ENCODE measurements around the gene JMY.

JMY gene

DNA sequence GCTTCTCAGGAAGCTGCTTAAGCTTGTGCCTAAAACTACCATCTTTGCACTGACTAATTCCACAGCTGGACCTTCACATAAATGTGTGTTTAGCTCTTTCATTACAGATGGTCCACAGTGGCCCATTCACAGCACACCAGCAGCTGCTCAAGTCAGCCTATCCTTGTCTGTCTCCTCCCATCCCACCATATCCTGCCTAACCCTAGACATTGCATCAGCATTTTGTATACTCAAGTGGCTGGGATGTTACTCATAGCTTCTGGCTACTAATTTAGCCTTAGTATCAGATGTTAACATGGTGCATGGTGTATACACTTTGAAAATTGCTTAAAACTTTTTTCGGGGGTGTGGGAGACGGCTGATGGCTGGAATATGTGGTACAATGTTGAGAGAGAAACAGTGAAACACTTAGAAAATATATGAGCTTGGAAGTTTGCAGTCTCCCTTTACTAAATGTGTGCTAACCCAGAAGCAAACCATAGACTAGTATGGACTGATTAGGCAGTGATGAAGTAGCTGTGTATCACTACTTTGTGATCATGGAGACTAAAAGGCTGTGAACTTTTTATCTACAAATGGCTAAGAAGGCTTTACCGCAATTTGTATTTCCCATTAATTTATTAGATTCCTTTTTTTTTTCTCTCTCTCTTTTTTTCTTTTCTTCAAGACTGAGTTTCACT is 83.1 kb downstream of the JMY start:
- TF ChIP-seq, protein P1, sequence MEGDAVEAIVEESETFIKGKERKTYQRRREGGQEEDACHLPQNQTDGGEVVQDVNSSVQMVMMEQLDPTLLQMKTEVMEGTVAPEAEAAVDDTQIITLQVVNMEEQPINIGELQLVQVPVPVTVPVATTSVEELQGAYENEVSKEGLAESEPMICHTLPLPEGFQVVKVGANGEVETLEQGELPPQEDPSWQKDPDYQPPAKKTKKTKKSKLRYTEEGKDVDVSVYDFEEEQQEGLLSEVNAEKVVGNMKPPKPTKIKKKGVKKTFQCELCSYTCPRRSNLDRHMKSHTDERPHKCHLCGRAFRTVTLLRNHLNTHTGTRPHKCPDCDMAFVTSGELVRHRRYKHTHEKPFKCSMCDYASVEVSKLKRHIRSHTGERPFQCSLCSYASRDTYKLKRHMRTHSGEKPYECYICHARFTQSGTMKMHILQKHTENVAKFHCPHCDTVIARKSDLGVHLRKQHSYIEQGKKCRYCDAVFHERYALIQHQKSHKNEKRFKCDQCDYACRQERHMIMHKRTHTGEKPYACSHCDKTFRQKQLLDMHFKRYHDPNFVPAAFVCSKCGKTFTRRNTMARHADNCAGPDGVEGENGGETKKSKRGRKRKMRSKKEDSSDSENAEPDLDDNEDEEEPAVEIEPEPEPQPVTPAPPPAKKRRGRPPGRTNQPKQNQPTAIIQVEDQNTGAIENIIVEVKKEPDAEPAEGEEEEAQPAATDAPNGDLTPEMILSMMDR (IDR thresholded peaks at IDR 0.05; ENCODE audit: insufficient read depth, low read length, missing control alignments): no peak
- CTCF ChIA-PET: interaction anchor here (1.3 to 1.5 kb wide), 2 partner anchors 185 to 765 kb away, joined by 3 to 4 read pairs; no protein-coding TSS in a partner anchor
- H3K4me3 ChIP-seq (ENCODE audit: low read depth, low read length): no peak overlapping the region
- POLR2A ChIA-PET: no interaction called here
- DNase-seq (ENCODE audit: low read depth, low spot score): peak; percentile 73

DNA sequence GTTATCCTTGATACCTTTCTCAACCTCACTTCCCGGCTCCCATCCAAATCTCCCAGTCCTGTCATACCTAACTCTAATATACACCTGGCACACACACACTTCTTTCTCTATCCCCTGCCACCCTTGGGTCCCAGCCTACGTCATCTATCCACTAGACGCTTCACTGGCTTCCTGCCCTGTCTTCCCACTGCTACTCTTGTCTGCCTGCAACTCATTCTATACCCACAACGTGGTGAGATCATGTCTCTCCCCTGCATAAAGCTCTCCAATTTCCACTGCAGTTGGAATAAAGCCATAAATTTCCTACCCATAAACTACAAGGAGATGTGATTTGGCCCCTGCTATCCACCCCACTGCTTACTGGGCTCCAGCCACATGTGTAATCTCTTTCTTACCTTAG is 93.5 kb downstream of the JMY start:
- no peak overlapping the region for H3K4me3 ChIP-seq (ENCODE audit: low read depth, low read length)
- no peak for DNase-seq (ENCODE audit: low read depth, low spot score)
- ChIA-PET CTCF (no interaction called here), POLR2A (no interaction called here)
- TF ChIP-seq, protein P1 (IDR thresholded peaks at IDR 0.05; ENCODE audit: insufficient read depth, low read length, missing control alignments): no peak

DNA sequence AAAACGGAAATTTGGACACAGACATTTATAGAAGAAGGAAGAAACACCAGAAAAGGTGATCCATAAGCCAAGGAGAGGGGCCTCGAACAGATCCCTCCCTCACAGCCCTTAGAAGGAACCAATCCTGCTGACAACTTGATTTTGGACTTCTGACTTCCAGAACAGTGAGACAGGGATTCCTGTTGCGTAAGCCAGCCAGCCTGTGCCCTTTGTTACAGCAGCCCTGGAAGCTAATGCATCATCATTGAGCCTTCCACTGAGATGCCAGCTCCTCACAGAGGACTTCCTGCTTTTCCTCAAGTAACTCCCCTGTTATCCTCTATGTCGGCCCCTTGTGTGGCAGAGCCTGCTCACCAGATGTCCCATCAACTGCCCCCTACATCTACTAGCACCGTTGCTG is 94.1 kb downstream of the JMY start:
- DNase-seq (ENCODE audit: low read depth, low spot score): no peak
- CTCF ChIA-PET: no interaction called here
- POLR2A ChIA-PET: no interaction called here
- TF ChIP-seq, protein P1 (IDR thresholded peaks at IDR 0.05; ENCODE audit: insufficient read depth, low read length, missing control alignments): no peak
- no peak overlapping the region for H3K4me3 ChIP-seq (ENCODE audit: low read depth, low read length)

DNA sequence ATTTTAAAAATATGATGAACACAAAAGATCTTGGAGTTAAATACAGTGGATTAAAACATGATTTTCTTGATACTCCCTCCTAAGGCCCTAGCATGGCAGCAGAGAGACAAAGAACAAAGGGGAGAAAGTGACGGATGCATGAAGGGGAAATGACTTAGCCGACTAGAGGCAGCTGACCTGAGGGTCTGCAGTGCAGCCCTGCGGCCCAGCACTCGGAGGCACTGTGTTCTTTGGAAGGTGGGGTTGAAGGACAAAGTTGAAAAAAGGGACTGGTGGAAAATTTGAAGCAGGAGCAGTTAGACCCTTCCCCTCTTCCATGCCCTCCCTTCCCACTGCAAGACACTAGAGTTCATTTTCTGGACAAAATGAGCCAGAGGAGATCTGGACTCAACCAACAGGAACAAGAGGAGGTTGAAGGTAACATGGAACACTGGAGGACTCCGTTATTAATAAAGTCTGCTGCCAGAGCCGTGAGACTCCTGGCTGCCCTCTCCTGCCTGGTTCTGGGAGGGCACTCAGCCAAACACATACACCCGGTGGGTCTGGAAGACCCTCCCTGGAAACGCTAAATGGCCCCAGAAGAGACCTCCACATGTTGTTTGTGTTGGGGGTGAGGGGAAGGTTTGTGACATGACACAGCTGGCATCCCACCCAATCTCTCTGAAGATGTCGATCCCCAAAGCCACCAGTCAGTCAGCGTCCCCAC is 98.1 kb downstream of the JMY start:
- no peak for DNase-seq (ENCODE audit: low read depth, low spot score)
- ChIA-PET POLR2A (no interaction called here), CTCF (no interaction called here)
- no peak overlapping the region for H3K4me3 ChIP-seq (ENCODE audit: low read depth, low read length)
- TF ChIP-seq, protein P1 (IDR thresholded peaks at IDR 0.05; ENCODE audit: insufficient read depth, low read length, missing control alignments): no peak

DNA sequence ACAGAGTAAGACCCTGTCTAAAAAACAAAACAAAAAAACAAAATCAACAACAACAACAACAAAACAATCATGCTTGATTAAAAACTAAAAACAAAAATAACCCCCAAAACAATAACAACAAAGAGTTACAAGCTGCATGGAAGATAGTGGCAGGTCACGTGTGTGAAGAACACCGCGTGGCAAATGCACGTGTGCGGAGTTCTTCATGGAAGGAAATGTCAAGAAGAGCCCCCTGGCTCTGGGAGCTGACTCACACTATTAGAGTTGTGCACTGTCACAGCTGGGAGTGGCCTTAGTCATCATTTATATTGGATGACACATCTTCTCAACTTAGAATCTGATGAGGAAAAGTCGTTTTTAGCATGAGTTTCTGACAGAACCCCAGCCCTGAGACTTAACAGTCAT is 110.5 kb downstream of the JMY start:
- no peak overlapping the region for H3K4me3 ChIP-seq (ENCODE audit: low read depth, low read length)
- CTCF ChIA-PET: interaction anchor here (0.9 kb wide), 1 partner anchor 336 kb away, joined by 3 read pairs; no protein-coding TSS in a partner anchor
- TF ChIP-seq, protein P1 (IDR thresholded peaks at IDR 0.05; ENCODE audit: insufficient read depth, low read length, missing control alignments): no peak
- no peak for DNase-seq (ENCODE audit: low read depth, low spot score)
- POLR2A ChIA-PET: no interaction called here

DNA sequence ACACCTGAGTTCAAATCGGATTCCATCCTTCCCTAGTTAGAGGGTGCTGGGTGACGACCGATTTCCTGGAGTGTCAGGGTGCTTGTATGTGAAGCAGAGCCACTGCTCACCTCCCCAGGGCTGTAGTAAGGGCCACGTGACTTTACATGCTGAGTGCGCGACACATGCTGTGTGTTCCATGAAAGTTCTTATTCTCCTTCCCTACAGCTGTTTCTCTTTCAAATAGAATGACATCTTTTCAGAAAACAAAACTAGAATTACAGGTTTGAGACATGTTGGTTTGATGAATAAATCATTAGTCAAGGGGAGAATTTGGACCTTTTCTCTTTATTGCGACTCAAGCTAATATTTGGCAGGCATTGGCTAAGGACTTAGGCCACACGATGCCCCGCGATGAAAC is 113.1 kb downstream of the JMY start:
- TF ChIP-seq, protein P1 (IDR thresholded peaks at IDR 0.05; ENCODE audit: insufficient read depth, low read length, missing control alignments): no peak
- CTCF ChIA-PET: no interaction called here
- POLR2A ChIA-PET: no interaction called here
- no peak overlapping the region for H3K4me3 ChIP-seq (ENCODE audit: low read depth, low read length)
- no peak for DNase-seq (ENCODE audit: low read depth, low spot score)

All from AG04449 (cell line).